IPS-15b (cell line): ENCODE data around the gene CRYGD.
"Not testable (repeated sequence)": the region's sequence is repeated elsewhere in the genome, so short reads cannot be mapped to it uniquely, and the experiment has no call there.

Experiments
- H3K27me3 ChIP-seq: one replicate; pipeline ENCODE4 v1.6.1; 2013; ENCODE audit warnings: low read length; ENCODE audit not compliant: control insufficient read depth, insufficient read depth
- H3K36me3 ChIP-seq: one replicate; pipeline ENCODE4 v1.6.1; 2013; ENCODE audit warnings: low read length; ENCODE audit not compliant: control insufficient read depth, insufficient read depth
- H3K4me1 ChIP-seq: one replicate; pipeline ENCODE4 v1.6.1; 2013; ENCODE audit warnings: mild to moderate bottlenecking, low read length; ENCODE audit not compliant: control insufficient read depth, insufficient read depth
- H3K4me3 ChIP-seq: one replicate; pipeline ENCODE4 v1.5.1; 2013; ENCODE audit warnings: low read depth, low read length
- H3K9ac ChIP-seq: one replicate; pipeline ENCODE4 v1.6.1; 2013; ENCODE audit warnings: low read depth, mild to moderate bottlenecking, low read length
- H3K9me3 ChIP-seq: one replicate; pipeline ENCODE4 v1.6.1; 2013; ENCODE audit warnings: mild to moderate bottlenecking, low read length; ENCODE audit not compliant: control insufficient read depth, insufficient read depth

CRYGD gene

DNA sequence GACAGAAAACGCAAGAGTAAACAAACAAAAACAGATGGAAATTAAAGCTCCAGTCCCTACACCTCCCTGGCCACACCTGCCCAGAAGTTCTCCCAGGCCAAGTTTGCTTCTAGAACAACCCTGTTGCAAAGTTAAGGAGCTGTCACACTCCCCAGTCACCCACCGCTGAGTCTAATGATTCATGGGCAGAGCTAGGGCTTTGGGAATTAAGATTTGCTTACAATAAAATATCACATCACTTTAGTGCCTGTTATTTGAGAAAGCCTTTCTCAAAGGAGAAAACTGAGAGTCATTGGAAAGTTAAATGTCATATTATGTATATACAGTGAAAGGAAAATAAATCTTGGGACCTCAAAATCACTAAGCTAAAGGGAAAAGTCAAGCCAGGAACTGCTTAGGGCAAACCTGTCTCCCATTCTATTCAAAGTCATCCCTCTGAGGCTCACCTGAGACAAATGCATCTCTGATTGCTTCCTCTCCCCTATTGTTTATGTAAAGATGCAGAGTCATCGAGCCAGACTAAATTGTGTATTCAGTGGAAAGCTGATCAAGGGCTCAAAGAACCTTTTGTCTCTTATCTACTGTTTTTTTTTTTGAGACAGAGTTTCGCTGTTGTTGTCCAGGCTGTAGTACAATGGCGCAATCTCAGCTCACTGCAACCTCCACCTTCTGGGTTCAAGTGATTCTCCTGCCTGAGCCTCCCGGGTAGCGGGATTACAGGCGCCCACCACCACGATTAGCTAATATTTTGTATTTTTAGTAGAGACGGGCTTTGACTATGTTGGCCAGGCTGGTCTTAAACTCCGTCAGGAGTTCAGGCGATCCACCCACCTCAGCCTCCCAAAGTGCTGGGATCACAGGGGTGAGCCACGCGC is 18.8 kb upstream of the CRYGD start:
- no peak overlapping the region for H3K4me3 ChIP-seq
- H3K9me3 ChIP-seq: no peaks in the 10 kb centered on the region
- no peaks in the 10 kb centered on the region for H3K36me3 ChIP-seq
- H3K27me3 ChIP-seq: no peaks in the 10 kb centered on the region
- H3K9ac ChIP-seq: no peak overlapping the region
- H3K4me1 ChIP-seq: no peaks in the 10 kb centered on the region

DNA sequence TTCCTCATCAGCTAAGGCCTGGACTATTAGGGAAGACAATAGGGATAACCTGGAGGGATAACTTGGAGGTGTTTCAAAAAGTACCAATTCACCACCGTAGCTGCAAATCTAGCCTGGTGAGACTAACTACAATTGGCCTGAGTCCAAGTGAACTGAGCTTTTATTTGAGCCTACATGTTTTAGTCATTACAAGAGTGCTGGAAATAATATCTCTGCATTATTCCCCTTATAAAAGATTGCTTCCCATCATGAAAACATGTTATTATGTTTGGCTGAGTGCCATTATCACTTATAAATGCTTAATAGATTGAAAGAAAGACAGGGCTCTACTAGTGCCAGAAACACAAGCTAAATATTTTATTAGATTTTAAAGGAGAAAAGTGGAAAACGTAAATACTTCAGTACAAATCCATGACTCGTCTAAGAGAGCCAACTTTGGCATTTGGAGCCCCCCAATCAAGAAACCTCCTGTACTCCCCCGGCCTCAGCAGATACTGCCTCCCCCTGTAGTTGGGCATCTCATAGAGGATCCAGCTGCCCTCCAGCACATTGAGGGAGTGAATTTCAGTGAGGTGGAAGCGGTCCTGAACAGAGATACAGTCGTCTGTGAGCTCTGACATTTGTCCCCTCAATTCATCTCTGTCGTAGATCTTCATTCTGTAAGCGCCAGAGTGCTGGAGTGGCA is 18.1 kb upstream of the CRYGD start:
- no peak overlapping the region for H3K9ac ChIP-seq
- H3K36me3 ChIP-seq: no peaks in the 10 kb centered on the region
- no peaks in the 10 kb centered on the region for H3K4me1 ChIP-seq
- no peaks in the 10 kb centered on the region for H3K9me3 ChIP-seq
- no peak overlapping the region for H3K4me3 ChIP-seq
- H3K27me3 ChIP-seq: no peaks in the 10 kb centered on the region

DNA sequence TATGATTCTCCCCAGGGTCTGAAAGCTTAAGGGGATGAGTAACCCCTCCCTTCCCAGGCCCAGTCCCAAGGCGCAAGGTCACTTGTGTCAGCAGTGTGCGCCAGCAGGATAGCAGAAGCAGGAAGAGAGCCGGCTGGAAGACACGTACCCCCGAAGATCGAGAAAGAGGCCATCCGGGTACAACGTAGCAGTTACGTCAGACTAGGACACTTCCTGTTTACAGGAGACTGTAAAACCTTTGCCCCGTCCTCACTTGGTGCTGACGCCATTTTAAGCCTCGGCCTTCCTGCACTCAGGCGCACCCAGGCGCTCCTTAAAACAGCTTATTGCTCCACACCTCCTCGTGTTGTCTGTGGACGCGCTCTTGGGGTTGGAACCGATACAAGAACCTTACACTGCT is 15.1 kb upstream of the CRYGD start:
- H3K36me3 ChIP-seq: no peaks in the 10 kb centered on the region
- no peak overlapping the region for H3K9ac ChIP-seq
- no peaks in the 10 kb centered on the region for H3K4me1 ChIP-seq
- H3K27me3 ChIP-seq: no peaks in the 10 kb centered on the region
- no peak overlapping the region for H3K4me3 ChIP-seq
- no peaks in the 10 kb centered on the region for H3K9me3 ChIP-seq

DNA sequence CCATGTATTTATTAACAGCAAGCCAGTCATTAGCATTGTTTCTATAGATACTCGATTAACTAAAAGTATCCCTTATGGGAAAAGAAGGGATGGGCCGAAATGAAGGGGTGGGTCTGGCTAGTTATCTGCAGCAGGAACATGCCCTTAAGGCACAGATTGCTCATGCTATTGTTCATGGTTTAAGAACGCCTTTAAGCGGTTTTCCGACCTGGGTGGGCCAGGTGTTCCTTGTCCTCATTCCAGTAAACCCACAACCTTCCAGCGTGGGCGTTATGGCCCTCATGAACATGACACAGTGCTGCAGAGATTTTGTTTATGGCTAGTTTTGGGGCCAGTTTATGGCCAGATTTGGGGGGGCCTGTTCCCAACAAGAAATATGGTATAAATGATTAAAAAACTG is 14.0 kb upstream of the CRYGD start:
- not testable (repeated sequence) for H3K4me1 ChIP-seq, H3K4me3 ChIP-seq, H3K9me3 ChIP-seq

DNA sequence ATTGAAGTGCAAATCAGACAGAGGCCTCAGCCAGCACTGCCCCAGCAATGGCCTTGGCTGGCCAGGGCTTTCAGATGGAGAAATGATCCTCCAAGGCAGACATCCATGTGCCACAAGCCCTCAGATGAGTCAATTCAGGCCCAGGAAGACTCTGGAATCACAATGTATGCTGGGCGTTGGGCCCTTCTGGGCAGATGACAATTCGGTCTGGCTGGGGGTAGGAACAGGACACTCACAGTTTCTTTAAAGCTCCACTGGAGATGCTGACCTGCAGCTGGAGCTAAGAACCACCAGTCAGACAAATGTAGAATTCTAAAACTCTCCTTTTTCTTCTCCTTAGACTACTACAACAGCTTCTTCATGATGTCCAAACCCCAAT is 12.4 kb upstream of the CRYGD start:
- H3K4me1 ChIP-seq: no peaks in the 10 kb centered on the region
- H3K27me3 ChIP-seq: no peaks in the 10 kb centered on the region
- H3K9ac ChIP-seq: no peak overlapping the region
- H3K9me3 ChIP-seq: no peaks in the 10 kb centered on the region
- H3K4me3 ChIP-seq: no peak overlapping the region
- no peaks in the 10 kb centered on the region for H3K36me3 ChIP-seq

More for the DNA sequence above, 14.0 kb upstream of the CRYGD start:
- not testable (repeated sequence) for H3K27me3 ChIP-seq, H3K36me3 ChIP-seq, H3K9ac ChIP-seq

DNA sequence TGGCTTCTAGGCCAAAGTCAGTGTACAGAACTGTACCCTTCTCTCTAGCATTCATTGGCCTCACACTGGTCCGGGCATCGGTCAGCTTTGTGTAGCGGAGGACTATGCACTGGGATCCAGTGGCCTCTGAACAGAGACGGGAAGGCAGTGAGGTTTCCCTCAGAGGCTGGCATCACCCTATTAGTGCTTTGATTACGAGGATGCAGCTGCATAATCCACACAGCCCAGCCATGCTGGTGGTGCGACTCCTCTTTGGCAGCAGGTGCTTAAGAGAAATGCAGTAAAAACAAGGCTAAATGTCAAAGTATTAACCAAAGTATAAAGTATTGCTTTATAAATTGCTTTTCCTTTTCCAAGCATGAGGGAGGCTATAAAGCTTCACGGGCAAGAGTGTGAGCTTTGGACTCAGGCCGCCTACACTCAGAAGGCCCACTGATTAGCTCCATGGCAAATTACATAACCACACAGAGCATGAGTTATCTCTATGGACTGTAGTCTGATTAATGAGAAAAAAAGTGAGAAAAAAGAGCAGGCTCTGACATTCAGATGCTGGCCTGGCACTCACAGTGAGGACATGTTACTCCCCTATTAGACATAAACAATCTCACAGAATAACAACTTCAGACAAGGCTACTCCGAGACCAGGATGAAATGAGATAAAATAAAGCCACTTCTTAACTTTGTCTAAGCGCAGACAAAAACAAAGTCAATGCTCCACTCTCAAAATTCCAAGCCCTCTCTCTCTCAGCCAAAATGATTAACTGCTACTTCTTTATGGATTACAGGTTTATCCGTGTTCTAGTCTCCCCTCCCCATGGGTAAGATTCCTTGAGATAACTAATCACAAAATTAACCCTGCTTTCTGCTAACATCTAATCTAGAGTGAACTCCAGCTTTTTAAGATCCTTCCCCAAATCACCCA is 11.7 kb upstream of the CRYGD start:
- H3K4me3 ChIP-seq: no peak overlapping the region
- H3K4me1 ChIP-seq: no peaks in the 10 kb centered on the region

DNA sequence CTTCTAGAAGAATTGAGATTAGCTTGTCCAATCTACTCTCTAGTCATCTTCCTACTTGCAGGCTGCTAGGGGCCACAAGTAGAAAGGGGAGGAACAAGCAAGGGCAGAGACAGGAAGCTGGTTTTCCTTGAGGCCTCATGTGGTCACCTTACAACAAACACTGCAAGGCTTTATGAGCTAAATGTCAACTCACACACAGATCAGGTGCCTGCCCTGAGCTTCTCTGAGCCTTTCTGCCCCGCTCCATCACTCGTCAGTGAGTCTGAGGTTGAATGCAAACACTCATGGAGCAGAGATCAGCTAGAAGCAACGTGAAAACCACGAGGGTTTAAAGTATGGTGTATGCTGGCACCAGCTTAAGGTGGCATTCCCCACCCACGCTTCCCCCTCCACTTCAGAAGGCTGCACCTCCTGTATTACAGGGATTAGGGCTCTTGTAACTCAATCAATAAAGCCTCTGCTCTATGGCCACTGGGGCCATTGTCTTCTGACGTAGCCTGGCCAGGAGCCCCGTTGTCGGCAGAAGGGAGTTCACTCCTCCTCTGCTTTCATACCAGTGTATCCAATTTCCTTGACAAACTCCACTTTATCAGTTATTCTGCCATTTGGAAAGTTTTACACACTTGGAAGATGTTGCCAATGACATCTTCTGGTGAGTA is 10.7 kb upstream of the CRYGD start:
- Histone ChIP-seq H3K27me3 (no peaks in the 10 kb centered on the region), H3K36me3 (no peaks in the 10 kb centered on the region), H3K9ac (no peak overlapping the region), H3K9me3 (no peaks in the 10 kb centered on the region), H3K4me1 (no peaks in the 10 kb centered on the region), H3K4me3 (no peak overlapping the region)

More for the DNA sequence above, 11.7 kb upstream of the CRYGD start:
- Histone ChIP-seq H3K36me3 (no peaks in the 10 kb centered on the region), H3K9ac (no peak overlapping the region), H3K9me3 (no peaks in the 10 kb centered on the region), H3K27me3 (no peaks in the 10 kb centered on the region)

DNA sequence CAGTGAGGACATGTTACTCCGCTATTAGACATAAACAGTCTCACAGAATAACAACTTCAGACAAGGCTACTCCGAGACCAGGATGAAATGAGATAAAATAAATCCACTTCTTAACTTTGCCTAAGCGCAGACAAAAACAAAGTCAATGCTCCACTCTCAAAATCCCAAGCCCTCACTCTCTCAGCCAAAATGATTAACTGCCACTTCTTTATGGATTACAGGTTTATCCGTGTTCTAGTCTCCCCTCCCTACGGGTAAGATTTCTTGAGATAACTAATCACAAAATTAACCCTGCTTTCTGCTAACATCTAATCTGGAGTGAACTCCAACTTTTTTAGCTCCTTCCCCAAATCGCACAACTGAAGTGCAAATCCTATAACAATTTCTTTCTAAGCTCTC is 6.4 kb upstream of the CRYGD start:
- no peaks in the 10 kb centered on the region for H3K9me3 ChIP-seq
- H3K4me3 ChIP-seq: no peak overlapping the region
- H3K9ac ChIP-seq: no peak overlapping the region
- no peaks in the 10 kb centered on the region for H3K4me1 ChIP-seq
- no peaks in the 10 kb centered on the region for H3K27me3 ChIP-seq
- no peaks in the 10 kb centered on the region for H3K36me3 ChIP-seq

DNA sequence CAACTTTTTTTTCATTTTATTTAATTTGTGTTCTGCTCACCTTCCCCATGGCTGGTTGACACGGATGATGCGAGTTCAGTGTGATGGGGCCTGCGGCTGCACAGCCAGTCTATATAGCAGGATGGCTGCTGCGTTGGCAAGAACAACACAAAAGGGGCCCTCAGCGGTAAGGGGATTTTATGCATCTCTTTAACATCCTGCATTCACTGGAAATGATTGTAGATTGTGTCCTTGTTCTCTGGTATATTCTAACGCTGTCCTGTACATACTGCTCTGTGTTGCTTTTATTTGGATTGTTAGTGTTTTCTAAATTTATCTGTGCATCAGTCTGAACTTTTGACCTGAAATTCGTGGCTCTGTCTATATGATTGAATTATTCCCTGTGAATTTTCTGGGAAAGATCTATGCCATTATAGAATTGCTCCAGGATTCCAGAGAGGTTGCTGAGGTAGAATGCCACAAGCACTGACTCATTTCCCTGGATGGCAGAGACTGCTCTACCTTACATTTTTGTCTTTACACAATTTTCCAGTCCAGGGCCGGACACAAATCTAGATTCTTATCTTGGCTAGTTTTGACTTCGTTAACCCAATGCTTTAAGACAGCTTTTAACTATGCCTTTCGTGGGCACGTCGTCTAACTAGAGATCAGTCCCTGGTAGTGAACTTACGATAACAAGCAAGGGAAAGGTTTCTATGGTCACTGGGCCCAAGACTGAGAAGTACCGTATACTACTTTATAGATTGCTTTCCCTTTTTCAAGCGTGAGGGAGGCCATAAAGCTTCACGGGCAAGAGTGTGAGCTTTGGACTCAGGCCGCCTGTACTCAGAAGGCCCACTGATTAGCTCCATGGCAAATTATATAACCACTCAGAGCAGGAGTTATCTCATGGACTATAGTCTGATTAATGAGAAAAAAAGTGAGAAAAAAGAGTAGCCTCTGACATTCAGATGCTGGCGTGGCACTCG is 5.7 kb upstream of the CRYGD start, which contains the start of gene CRYGC:
CRYGC (minus strand) TSS at position 85 of the 968 bp plus-strand sequence; CDS start at position 49, 36 bp downstream.
- no peaks in the 10 kb centered on the region for H3K9me3 ChIP-seq
- H3K9ac ChIP-seq: no peak within 1 kb of the TSS
- no peaks in the 10 kb centered on the region for H3K4me1 ChIP-seq
- H3K4me3 ChIP-seq: no peak within 1 kb of the TSS
- no peaks in the 10 kb centered on the region for H3K36me3 ChIP-seq
- no peaks in the 10 kb centered on the region for H3K27me3 ChIP-seq

DNA sequence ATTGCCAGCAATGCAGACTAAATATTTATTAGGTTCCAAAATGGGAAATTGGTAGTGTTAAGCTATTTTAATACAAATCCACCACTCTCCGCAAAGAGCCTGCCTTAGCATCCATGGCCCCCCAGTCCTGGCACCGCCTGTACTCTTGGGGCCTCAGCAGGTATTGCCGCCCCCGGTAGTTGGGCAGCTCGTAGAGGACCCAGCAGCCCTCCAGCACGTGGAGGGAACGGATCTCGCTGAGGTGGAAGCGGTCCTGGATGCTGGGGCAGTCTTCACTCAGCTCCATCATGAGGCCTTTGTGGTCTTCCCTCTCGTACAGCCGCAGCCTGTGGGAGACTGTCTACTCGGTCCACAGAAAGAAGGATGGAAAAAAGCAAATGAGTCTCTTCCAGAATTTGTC is 3.8 kb upstream of the CRYGD start:
- Histone ChIP-seq H3K9me3 (no peaks in the 10 kb centered on the region), H3K36me3 (no peaks in the 10 kb centered on the region), H3K9ac (no peak overlapping the region), H3K4me3 (no peak overlapping the region), H3K4me1 (peaks cover 3% of the 10 kb centered on the region), H3K27me3 (peaks cover 3% of the 10 kb centered on the region)
